ENCODE results near the gene RUNDC3A.
"Not testable (repeated sequence)": the region's sequence is repeated elsewhere in the genome, so short reads cannot be mapped to it uniquely, and the experiment has no call there.

Gene RUNDC3A

DNA sequence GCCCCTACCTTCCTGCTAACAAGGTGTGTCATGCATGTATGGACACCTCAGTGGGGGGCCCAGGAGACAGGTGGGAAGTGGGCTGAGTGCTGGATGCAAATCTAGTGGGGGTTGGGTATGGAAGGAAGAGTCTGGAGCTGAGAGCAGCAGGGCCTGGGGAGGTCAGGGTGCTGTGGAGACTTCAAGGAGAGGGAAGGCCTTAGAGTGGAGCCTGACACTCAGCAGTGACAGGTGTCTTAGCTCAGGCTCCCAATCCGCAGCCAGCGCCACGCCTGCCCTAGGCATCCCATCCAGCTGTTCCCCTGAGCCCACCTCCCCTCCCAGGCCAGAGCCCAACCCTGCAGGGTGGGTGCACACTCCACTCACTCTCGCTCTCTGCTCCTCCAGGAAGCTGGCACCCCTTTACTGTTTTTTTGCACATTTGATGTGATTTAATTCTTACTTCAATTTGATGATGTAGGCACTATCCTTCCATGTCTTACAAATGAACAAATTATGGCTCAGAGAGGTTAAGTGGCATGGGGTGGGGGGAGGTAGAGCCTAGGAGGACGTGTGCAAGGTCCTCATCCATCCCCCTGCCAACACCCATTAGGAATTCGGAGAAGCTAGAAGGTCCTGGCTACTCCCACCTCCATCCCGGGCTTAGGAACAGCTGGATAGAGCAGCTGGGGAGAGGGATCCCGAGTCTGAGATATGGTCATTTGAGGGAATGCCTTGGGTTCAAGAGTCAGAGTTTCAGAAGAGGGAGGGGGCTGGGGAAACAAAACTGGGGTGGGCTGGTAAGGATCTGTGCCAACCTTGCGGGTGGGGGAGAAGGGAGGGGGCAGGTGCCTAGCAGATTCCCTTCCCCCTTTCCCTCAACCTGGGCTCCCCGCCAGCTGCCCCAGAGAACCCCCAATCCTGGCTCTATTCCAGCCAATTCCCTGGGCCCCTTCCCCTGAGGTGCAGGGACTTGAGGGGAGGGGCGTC is 53.2 kb downstream of the RUNDC3A start:
- DNase-seq = no peak

GRCh38 chr17:44362459-44362948 is 54.1 kb downstream of the RUNDC3A start:
- DNase-seq = no peak

- no peak for DNase-seq
Measured at GRCh38 chr17:44362949-44363612, 54.7 kb downstream of the RUNDC3A start.

GRCh38 chr17:44363613-44364159 is 55.3 kb downstream of the RUNDC3A start, which contains the start of gene FAM171A2:
Gene FAM171A2 (minus strand): TSS chr17:44363853. CDS start chr17:44363714, 139 bp downstream.
- peak; percentile 58 for DNase-seq

- not testable (repeated sequence) for DNase-seq
Measured at GRCh38 chr17:44365051-44365450, 56.6 kb downstream of the RUNDC3A start.

DNA sequence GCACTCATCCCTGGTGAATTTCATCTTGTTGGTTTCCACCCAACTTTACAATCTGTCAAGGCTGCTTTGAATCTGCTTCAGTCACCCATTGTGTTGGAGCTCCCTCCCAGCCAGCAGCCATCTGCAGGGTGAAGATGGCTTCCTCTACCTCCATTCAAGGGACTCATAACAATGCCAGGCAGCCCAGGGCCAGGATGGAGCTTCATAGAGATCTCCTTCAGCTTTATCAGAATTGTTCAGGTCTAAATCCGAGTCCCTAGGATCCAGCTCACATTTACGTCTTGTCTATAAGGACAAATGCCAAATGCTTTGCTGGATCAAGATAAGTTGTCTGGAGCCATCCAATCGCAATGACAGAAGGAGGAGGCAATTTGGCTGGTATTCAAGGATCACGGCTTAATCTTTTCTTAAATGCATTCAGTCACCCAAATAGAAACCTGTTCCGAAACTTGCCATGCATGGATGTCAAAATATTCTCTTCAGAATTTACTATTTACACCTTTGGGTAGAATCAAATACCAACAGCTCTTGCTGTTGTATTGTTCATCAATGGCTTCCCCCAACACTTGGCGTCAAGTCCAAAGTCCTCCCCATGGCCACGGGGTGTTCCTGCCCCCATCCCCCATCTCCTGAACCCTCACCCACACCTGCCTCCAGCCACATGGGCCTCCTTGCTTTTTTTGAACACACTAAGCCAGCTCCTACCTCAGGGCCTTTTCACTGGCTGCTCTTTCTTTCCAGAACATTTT is 59.0 kb downstream of the RUNDC3A start:
- no peak for DNase-seq

Data from KG1 (cell line).